ENCODE results near the gene ITGA8. TPM values are rescaled to one million over a fixed set of nuclear protein-coding genes. Genes with fewer than 3 reads are reported as not detected.
"Not testable (repeated sequence)": the region's sequence is repeated elsewhere in the genome, so short reads cannot be mapped to it uniquely, and the experiment has no call there.

The ITGA8 gene
- total RNA-seq, 1 donor from 2014 or later, result not detected

DNA sequence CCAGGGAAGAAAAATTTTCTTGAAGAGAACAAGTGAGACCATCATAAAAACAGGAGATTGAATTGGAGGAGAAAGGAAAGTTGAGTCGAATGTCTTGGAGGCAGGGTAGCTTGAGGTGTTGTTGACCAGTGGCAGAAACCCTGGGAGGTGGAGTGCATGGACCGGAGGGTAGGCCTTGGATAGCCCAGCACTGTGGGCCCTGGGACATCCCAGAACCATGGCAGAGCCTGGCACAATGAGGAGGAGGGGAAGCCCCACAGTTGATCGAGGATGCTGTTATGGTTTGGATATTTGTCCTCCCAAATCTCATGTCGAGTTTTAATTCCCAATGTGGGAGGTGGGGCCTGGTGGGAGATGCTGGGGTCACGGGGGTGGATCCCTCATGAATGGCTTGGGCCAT, 157.1 kb downstream of the ITGA8 start:
- DNase-seq (ENCODE audit: low read depth), result no peak

DNA sequence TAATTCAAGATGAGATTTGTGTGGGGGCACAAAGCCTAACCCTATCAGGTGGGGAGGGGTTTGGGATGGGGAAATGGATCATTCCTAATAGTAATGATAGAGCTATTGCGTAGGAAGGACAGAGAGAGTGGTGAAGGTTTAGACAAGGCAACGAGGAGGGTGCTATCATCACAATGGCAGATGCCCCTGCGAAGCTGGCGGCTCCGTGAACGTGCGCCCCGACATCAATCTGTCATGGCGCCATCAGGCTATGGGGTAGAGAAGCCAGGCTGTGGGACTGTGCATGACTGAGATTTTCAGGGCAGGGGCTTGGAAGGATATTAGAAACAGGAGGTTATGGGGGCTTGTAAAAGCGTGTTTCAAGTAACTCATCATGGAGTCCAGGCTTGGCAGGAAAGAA, 157.6 kb downstream of the ITGA8 start:
- DNase-seq (ENCODE audit: low read depth), result no peak

DNA sequence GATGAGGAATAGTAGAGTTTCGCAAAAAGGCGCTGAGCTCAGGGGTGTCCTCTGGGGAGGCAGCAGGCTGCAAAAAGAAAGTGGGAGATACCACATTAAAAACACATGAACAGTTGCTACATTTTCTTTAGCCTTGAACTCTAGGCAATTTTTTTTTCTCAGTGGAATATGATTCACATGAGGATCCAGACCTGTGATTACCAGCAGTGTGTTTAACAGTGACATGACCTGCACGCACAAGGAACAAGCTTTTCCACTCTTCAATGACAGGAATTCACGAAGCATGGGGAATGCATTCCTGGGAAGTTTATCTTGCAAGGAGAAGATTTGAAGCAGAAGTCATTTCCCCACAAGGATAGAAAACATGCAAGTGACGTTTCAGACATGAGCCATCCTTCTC, 161.6 kb downstream of the ITGA8 start:
- no peak for DNase-seq (ENCODE audit: low read depth)

DNA sequence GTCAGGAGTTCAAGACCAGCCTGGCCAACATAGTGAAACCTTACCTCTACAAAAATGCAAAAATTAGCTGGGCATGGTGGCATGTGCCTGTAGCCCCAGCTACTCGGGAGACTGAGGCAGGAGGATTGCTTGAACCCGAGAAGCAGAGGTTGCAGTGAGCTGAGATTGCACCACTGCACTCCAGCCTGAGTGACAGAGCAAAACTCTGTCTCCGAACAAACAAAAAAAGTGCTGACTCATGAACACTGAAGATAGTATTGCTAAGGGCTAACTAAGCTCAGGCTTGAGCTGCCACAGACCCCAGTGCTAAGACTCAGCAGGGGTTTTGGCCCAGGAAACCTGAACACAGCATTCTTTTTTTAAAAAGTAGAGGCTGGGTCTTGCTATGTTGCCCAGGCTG, 162.6 kb downstream of the ITGA8 start:
- DNase-seq (ENCODE audit: low read depth), result not testable (repeated sequence)

DNA sequence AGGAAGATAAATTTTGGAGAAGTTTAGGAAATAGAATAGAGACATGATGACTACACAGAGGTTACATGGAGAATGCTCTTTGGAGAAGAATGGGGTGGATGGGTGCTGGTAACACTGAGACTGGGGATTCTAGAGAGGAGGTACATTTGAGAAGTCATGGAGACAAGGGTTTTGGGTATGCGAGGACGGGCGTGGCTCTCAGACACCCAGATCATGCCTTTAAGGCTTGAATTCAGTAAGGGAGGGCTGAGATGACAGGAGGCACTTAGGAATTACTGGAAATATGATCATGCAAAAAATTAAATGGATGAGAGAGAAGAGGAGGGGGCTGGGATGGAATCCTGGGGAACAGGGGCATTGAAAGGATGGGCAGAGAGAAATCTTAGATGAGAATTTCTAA, 168.8 kb downstream of the ITGA8 start:
- no peak for DNase-seq (ENCODE audit: low read depth)

DNA sequence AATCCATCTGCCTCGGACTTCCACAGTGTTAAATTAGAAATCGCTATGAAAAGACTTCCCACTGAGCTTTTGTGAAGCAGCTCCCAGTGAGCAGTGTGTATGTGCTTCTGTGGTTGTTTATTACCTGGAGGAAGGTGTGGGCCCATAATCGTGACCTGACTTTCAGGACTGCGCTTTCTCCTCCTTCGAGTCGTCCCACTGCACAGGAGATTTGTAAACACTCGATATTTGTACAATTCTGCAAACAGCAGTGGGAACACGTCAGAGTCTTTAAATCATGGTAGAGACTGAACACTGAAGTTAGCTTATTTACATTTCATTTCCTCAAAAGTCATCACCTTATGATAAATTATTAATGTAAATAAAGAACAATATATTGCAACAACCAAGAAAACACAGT, 171.4 kb downstream of the ITGA8 start:
- DNase-seq (ENCODE audit: low read depth), result no peak

DNA sequence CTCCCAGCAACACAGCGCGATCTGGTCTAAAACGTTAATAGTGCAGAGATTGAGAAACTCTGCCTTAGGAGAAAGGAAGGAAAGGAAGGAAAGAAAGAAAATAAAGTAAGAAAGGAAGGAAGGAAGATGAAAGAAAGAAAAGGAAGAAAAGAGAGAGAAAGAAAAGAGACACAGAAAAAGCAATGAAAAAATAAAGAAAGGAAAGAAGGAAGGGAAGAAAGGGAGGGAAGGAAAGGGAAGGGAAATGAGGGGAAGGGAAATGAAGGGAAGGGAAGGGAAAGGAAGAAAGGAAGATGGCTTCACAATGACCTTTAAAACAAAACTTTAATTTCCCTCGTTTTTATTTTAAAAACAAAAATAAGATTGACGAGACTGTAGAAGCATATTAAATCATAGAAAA, 173.1 kb downstream of the ITGA8 start:
- no peak for DNase-seq (ENCODE audit: low read depth)

DNA sequence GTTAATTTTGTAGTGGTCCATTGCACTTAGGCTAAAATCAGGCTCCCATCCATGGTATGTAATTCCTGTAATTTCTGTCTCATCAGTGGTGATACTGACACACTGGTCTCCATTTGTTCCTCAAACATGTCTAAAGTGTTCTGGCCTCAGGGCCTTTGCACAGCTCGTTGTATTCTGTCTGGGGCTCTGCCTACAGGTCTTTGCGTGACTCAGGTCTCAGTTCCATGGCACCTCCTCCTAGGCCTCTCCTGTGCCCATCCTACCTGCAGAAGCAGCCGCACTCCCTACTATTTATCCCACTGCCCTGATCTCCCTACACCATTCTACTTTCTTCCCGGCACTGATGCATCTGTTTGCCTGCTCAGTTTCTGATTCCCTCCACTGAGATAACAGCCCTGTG, 173.8 kb downstream of the ITGA8 start:
- no peak for DNase-seq (ENCODE audit: low read depth)

DNA sequence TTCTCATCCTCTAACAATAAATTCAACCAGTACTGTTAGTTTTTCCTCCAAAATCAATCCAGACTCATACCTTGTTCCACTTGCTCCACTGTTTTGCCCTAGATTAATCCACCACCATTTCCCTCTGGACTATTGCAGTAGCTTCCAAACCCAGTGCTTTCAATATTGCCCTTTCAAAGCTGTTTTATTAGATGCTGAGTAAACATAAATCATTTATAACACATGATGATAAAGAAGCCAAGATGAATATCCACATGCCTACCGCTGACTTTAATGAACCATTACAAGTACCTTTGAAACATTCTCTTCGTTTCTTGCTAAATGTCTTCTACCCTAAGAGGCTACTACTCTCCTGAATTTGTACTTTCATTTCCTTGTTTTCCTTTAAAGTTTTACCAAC, 174.5 kb downstream of the ITGA8 start:
- no peak for DNase-seq (ENCODE audit: low read depth)

DNA sequence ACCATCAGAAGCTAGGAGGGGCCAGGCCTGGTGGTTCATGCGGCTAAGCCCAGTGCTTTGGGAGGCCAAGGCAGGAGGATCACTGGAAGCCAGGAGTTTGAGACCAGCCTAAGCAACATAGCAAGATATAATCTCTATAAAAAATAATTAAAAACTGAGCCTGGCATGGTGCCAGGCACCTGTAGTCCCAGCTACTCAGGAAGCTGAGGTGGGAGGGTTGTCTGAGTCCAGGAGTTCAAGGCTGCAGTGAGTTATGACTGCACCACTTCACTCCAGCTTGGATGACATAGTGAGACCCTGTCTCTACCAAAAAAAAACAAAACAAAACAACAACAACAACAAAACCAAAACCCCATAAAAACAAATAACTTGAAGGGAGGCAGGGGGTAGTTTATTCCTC, 175.7 kb downstream of the ITGA8 start:
- DNase-seq (ENCODE audit: low read depth), result no peak

DNA sequence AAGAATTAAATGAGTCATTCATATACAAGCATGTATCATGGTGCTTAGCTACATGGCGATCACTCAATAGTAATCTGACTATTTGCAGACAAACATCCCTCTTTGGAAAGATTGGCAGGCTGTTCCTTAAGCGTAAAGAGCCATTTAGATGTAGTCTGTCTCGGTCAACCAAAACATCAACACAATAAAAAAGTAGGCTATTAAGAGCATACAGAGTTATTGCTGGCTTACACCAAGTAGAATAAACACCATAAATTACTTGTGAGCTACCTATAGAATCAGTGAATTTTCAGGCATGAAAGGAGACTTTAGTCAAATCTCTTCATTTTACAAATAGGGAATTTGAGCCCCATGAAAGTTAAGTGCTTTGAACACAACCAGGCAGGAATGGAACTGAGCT, 176.9 kb downstream of the ITGA8 start:
- no peak for DNase-seq (ENCODE audit: low read depth)

DNA sequence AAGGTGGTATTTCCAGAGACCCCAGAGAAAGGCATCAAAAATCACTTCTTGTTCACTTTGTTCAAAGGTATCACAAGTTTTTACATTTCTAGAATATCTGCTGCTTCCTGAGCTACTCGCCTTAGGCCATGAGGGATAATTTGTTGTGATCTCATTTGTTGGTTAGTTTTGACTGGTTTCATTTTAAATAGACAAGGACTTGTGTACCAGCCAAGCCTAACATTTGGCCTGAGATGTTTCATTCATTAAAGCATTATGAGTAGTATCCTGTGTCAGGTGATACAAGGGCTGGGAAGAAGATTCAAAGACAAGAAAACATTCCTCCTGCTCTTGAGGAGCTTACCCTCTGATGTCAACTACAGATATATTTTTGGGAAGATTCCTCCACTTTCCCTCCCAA, 178.3 kb downstream of the ITGA8 start:
- no peak for DNase-seq (ENCODE audit: low read depth)

DNA sequence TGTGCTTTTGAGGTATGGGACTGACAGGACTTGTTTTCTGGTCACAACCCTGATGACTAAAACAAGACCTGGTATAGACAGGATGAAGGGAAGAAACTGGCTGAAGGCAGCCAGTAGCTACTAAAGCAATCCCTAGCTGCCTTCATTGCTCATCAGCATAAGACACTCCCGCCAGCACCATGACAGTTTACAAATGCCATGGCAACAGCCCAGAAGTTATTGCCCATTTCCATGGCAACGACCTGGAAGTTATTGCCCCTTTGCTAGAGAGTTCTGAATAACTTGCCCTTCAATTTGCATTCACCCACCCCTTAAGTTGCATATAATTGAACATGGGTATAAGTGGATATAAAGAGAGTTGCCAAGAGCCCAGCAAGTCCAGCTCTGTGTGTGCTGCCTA, 179.0 kb downstream of the ITGA8 start:
- DNase-seq (ENCODE audit: low read depth), result no peak

DNA sequence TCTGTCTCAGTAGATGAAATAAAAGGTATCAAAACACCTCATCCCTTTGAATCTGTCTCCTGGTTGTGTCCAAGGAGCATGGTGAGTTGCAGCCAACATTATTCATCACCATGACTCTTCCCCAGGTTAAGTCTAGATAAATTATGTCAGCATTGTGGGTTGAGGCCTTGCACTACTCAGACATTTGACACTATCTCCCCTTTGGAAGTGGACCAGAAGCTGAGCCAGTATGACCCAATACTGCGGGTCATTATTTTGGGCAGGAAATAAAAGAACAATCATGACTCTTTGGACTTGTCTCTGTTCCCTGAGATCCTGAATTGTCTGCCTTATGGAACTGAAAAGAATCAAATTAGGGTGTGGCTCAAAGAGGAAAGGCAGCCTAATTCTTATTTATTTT, 180.5 kb downstream of the ITGA8 start:
- DNase-seq (ENCODE audit: low read depth), result no peak

DNA sequence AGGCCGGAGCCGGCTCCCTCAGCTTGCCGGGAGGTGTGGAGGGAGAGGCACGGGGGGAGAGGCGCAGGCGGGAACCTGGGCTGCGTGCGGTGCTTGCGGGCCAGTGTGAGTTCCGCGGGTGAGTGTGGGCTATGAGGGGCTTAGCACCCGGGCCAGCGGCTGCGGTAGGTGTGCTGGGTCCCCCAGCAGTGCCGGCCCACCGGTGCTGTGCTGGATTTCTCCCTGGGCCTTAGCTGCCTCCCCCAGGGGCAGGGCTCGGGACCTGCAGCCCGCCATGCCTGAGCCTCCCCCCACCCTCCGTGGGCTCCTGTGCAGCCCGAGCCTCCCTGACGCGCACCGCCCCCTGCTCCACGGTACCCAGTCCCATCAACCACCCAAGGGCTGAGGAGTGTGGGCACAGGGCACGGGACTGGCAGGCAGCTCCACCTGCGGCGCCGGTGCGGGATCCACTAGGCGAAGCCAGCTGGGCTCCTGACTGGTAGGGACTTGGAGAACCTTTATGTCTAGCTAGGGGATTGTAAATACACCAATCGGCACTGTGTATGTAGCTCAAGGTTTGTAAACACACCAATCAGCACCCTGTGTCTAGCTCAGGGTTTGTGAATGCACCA, 184.7 kb downstream of the ITGA8 start:
- not testable (repeated sequence) for DNase-seq (ENCODE audit: low read depth)

DNA sequence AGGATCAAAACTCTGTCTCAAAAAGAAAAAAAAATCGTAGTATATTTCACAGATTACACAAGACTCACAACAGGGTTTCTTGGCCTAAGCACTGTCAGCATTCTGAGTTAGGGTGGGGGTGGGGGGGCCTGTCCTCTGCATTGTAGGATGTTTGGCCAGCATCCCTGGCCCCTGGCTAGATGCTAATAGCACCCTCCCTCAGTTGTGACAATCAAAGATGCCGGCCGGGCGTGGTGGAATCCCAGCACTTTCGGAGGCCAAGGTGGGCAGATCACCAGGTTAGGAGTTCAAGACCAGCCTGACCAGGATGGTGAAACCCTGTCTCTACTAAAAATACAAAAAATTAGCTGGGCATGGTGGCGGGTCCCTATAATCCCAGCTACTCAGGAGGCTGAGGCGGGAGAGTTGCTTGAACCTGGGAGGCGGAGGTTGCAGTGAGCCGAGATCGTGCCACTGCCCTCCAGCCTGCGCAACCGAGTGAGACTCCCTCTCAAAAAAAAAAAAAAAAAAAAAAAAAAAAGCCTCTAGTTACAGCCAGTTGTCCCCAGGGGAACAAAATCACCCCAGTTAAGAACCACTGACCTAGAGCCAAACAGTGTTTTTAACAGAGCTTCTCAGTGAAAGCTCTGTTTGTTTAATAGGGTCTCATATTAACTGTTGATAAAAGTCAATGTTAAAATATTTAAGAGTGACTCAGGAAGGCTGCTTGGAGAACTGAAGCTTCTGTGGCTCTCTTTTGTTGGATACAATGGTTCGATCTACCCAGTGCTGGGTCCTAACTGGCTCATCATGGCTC, 187.6 kb downstream of the ITGA8 start:
- no peak for DNase-seq (ENCODE audit: low read depth)

DNA sequence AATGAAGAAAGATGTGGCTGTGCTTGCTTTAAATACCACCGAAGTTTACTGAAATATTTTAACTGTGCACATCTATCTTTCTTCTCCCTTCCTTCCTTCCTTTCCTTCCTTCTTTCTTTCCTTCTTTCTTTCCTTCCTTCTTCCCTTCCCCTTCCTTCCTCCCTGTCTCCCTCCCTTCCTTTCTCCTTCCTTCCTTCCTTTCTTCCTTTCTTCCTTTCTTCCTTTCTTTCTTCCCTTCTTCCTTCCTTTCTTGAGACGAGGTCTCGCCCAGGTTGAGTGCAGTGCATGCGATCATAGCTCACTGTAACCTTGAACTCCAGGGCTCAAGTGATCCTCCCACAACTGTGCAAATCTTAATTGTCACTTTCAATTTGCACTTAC, 190.9 kb downstream of the ITGA8 start:
- DNase-seq (ENCODE audit: low read depth), result no peak

DNA sequence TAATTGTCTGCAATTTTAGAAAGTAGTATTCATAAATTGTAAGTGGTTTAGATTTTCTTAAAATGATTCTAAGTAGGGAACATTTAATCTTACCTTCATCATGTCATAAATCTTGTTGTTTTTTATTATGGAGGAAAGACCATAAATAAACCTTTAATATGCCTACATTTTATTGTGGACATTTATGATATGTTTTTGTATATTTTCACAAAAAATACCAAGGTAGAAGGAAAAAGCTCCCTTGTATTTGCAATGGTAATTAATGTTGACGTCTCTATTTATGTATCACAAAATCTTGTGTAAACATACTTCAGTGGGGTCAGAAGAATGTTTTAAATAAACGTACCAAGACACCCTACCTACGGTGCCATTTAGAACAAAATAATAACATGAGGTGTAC, 193.0 kb downstream of the ITGA8 start:
- DNase-seq (ENCODE audit: low read depth), result no peak

DNA sequence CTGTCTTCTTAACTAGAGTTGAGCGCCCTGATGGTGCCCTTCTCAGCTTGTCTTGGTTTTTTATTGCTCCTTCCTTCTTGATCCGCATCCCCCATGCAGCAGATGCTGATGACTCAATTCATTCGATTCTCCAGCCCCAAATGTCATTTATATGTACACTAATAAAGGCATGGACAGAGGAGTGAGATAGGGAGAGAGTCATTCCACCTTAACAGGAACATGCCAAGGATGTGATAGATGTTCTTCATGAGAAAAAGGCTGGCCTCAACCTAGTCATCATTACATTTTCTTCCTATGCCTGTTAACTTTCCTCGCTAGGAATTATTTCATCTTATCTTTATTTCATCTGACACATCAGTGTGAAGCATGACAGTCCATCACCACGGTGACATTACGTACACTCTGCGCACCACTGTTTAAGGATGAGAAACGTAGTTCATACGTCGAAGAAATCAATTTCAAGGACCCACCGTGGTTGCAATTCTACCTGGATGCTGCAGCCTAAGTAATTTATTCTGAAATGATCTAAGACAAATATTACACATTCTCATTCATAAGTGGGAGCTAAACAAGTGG, 198.3 kb downstream of the ITGA8 start:
- DNase-seq (ENCODE audit: low read depth), result no peak

DNA sequence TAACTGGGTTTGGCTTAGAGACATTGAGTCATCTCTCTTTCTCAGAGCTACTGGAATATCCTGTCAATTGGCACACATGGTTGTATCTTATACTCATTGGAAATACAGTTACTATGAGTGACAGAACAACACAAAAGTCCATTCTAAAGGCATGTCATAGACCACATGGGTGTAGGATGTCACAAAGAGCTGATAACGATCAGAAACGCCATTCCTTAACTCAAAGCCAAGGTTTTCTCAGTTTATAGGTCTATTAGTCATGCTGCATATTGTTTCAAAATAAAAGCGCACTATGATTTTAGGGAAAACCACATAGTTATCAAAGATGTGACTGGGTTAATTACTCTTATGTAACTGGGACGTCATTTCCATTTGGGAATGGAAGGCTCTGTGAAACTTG, 201.5 kb downstream of the ITGA8 start:
- DNase-seq (ENCODE audit: low read depth), result no peak

DNA sequence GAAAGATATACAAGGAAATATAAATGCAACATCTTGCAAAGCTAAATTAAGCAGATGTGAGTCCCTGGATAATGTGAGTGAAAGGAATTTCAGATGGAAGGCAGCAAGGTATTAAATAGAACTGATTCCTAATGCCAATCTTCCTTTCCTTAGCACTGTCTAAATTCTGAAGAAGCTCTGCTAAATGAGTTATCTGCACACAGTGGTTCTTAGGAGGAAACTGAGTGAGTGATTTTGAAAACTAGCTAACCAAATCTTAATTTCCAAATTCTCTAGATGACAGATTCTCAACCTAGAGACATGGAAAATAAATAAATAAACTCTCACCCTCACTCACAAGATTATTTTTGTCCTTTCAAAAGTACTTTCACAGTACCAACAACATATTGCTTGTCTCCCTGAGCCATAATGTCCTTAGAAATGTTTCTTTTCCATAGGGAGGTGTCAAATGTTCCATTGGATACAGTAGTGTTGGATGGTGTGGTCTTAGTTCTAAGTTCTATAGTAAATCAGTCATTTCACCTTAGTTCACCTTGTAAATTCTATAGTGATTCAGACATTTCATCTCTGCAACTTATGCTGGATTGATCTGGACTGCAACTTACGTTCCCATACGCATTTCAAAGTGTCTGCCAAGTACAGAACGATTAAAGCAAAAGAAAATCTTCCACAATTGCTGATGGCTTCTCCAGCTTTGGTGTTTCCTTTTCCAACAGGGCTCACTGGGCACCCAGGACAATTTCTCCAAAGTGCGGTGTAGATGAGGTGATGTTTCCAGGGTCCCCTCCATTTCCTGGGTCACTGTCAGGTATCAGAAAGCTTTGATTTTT, 203.3 kb downstream of the ITGA8 start:
- DNase-seq (ENCODE audit: low read depth), result no peak

DNA sequence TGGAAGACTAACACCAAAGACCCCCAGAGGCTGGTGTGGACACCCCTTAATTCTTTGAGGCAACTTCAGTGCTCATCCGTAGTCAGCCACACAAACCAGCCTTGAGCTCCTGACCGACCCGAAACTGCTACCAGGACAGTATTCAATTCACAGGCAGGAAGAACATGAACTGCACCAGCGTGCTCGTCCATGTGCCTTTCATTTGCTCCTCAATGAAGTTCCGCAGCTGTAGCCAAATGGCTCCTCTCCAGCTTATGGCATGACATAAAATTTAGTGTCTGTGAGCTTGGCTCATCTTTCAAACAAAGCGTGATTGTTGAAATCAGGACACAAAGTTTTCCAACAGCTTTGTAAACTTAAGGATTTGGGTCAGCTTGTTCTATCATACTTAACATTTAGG, 204.5 kb downstream of the ITGA8 start:
- peak; percentile 6 for DNase-seq (ENCODE audit: low read depth)
